Ishikawa (cell line): ENCODE measurements around the gene COL3A1.

Experiments
- EGR1 ChIP-seq: IDR thresholded peaks from 2 replicates; pipeline ENCODE4 v1.6.1; 2012
- EP300 ChIP-seq: IDR thresholded peaks from 2 replicates; pipeline ENCODE4 v1.6.1; 2012; ENCODE audit warnings: borderline replicate concordance
- REST ChIP-seq: IDR thresholded peaks from 2 replicates; pipeline ENCODE4 v1.6.1; 2012; ENCODE audit warnings: low read depth, mild to moderate bottlenecking
- TEAD4 ChIP-seq: IDR thresholded peaks from 2 replicates; pipeline ENCODE4 v1.6.1; 2012
- YY1 ChIP-seq: IDR thresholded peaks from 2 replicates; pipeline ENCODE4 v1.6.1; 2012; ENCODE audit warnings: low read depth

DNA sequence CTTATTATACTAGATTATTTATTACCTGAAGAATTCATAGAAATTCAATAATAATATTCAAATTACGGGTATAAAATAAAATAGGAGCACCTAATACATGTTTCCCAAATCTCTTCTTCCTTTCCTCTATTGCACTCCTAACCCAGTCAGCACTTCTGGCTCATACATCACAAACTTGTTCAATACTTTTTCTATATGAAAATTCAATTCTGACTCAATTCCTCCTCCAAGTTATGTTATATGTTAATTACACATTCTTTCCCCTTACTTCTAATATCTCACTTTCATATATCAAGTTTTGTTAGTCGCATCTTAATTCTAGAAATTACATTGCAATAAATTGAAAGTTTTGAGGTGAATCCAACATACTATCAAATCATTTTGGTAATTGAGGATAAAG lies 17.9 kb upstream of the COL3A1 start:
- TF ChIP-seq EGR1, result no peak
- TF ChIP-seq REST, result no peak
- no peak for TF ChIP-seq TEAD4
- TF ChIP-seq EP300, result no peak
- no peak for TF ChIP-seq YY1
